Activated T-helper 2 cell treated with anti-CD3 and anti-CD28 coated beads, Interferon-gamma antibody, Interleukin-2, Interleukin-4, amounts not matched to agents 10 μg/mL and 5 μg/mL and 100 μg/mL, durations not matched to agents 14 hours and 24 hours and 36 hours (primary cell): ENCODE measurements around the gene ZNF451. TPM values are rescaled to one million over a fixed set of nuclear protein-coding genes. Genes with fewer than 3 reads are reported as not detected.

Experiments used
- DNase-seq: peaks from one replicate; pipeline ENCODE4 v3.0.0; 2021; ENCODE audit warnings: low spot score
- H3K27ac Mint-ChIP-seq: one replicate; pipeline ENCODE4 v1.8.0; 2021; ENCODE audit warnings: mixed read lengths
- H3K27me3 Mint-ChIP-seq: one replicate; pipeline ENCODE4 v1.8.0; 2021; ENCODE audit warnings: low read depth, mixed read lengths
- H3K36me3 Mint-ChIP-seq: one replicate; pipeline ENCODE4 v1.8.0; 2021; ENCODE audit warnings: low read depth, mixed read lengths
- H3K4me1 Mint-ChIP-seq: one replicate; pipeline ENCODE4 v1.8.0; 2021; ENCODE audit warnings: low read depth, mixed read lengths
- H3K4me3 Mint-ChIP-seq: one replicate; pipeline ENCODE4 v1.8.0; 2021; ENCODE audit warnings: low read depth, mild to moderate bottlenecking, moderate library complexity, mixed read lengths
- H3K9me3 Mint-ChIP-seq: one replicate; pipeline ENCODE4 v1.8.0; 2021; ENCODE audit warnings: mixed read lengths
- intact Hi-C: fragments of 100-400 bp; cut with micrococcal nuclease; formaldehyde crosslinking; loops from one replicate; pipeline ENCODE4 v1.15.1; 2023
- total RNA-seq: library from RNA; stranded (reverse); gene quantifications from 2 replicates; pipeline ENCODE4 v1.2.3, GENCODE V29; 2022

Gene ZNF451
- total RNA-seq, 1 donor from 2014 or later = 60.3 TPM

DNA sequence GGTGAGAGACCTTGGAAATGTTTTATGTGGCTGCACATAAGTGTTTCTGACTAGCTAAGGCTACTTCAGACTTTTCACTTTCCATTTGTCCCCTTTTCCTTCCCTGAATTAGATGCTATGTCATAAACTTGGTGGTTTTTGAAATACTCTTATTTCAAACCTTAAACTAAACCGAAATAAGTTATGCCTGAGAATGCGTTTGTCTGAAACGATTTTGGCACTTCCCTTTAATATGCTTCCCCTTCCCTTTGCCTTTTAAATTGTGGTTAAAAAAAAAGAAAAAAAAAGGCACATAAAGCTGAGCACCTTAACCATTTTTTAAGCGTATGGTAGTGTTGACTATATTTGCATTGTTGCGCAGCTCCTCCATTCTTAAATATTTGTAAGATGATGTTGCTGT, 14.3 kb downstream of the ZNF451 start:
- Mint-ChIP-seq H3K9me3 (no peaks in the 10 kb centered on the region), H3K36me3 (peaks cover 78% of the 10 kb centered on the region), H3K4me1 (peaks cover 18% of the 10 kb centered on the region), H3K27ac (no peak overlapping the region), H3K27me3 (no peaks in the 10 kb centered on the region), H3K4me3 (no peak overlapping the region)
- no peak for DNase-seq
- intact Hi-C loops = no loop called here

DNA sequence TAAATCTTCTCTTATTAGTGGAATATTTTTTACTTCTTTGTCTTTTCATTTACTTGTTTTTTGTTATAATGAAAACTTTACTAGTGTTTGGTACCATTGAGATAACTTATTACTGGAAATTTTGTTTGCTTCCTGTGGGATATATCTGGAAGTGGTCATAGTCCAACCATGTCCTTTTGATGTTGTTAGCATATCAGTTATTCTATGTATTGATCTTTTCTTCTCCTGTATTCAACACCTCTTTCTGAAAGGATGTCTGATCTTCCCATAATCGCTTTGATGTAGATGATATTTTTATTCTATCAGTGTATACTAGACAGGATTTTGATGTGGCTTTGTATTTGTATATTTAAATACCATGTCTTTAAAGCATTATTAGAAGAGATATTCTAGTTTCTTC, 17.0 kb downstream of the ZNF451 start:
- Mint-ChIP-seq H3K36me3 (peaks cover 66% of the 10 kb centered on the region), H3K4me3 (no peak overlapping the region), H3K27me3 (no peaks in the 10 kb centered on the region), H3K27ac (no peak overlapping the region), H3K9me3 (no peaks in the 10 kb centered on the region), H3K4me1 (peaks cover 29% of the 10 kb centered on the region)
- DNase-seq = no peak
- intact Hi-C loops = no loop called here

DNA sequence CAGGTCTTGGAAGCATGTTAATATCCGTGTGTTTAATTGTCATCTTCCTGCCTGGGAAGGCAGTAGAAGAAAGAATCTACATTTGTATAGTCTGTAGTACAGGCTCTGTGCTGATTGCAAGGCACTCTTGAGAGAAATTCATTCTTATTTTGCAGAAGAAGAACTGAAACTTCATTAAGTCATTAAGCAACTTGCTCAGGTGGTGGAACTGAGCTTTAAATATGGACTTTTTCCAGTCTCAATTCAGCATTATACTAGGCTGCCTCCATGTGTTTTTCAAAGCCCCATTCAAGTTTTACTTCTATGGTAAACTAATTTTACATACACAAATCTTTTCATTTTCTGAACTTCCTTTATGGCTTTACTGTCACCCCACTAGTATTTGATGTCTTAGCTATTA, 18.7 kb downstream of the ZNF451 start:
- Mint-ChIP-seq H3K4me1 (peaks cover 31% of the 10 kb centered on the region), H3K36me3 (peaks cover 55% of the 10 kb centered on the region), H3K4me3 (no peak overlapping the region), H3K27ac (no peak overlapping the region), H3K9me3 (no peaks in the 10 kb centered on the region), H3K27me3 (no peaks in the 10 kb centered on the region)
- intact Hi-C loops = no loop called here
- no peak for DNase-seq

DNA sequence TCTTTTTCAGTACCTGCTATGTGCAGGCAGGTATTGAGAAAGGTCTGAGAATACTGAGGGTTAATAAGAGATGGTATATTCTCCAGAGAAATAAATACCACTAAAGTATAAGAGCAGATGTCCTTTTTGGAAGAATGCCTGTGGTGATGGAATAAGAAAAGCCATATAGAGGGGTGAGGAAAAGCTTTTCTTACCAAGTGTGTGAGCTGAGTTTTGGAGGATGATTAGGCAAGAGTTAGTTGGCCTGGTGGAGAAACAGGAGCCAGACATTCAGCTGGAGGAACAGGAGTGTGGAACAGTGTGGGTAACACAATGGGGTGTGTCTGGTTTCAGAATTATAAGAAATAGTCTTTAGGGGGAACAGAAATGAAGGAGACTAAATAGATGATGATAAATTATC, 19.9 kb downstream of the ZNF451 start:
- intact Hi-C loops = no loop called here
- Mint-ChIP-seq H3K36me3 (peaks cover 47% of the 10 kb centered on the region), H3K9me3 (no peaks in the 10 kb centered on the region), H3K4me1 (peaks cover 26% of the 10 kb centered on the region), H3K4me3 (no peak overlapping the region), H3K27me3 (no peaks in the 10 kb centered on the region), H3K27ac (no peak overlapping the region)
- no peak for DNase-seq

DNA sequence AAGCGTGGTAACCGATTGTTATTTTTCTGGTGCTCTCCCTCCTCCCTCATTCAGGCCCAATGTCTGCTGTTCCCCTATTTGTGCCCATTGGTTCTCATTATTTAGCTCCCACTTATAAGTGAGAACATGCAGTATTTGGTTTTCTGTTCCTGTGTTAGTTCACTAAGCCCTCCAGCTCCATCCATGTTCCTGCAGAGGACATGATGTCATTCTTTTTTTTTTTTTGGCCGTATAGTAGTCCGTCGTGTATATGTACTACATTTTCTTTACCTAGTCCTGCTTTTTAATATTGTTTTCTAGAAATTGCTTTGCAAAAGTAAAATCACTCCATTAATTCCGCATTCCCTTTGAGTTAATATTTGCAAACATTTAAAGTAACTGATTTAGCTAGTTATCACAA, 23.1 kb downstream of the ZNF451 start:
- DNase-seq = no peak
- no peak overlapping the region for H3K27ac Mint-ChIP-seq
- H3K4me3 Mint-ChIP-seq = no peak overlapping the region
- intact Hi-C loops = no loop called here
- H3K36me3 Mint-ChIP-seq = peaks cover 44% of the 10 kb centered on the region
- no peaks in the 10 kb centered on the region for H3K27me3 Mint-ChIP-seq
- H3K9me3 Mint-ChIP-seq = no peaks in the 10 kb centered on the region
- peaks cover 21% of the 10 kb centered on the region for H3K4me1 Mint-ChIP-seq

DNA sequence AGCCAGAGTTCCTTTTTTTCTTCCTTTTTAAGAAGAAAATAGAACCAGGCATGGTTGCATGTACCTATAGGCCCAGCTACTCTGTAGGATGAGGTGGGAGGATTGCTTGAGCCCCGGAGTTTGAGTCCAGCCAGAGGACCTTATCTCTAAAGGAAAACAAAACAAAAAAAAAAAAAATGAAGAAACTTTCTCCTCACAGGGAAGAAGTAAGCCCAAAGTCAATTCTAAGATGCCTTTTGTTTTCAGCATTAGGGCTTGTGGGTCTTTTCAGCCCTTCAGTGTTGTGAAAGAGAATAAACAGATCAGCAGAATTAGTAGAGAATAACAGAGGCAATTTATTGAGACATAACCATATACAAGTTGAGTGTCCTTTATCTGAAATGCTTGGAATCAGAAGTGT, 26.8 kb downstream of the ZNF451 start:
- peaks cover 51% of the 10 kb centered on the region for H3K36me3 Mint-ChIP-seq
- H3K27ac Mint-ChIP-seq = no peak overlapping the region
- intact Hi-C loops = no loop called here
- H3K4me3 Mint-ChIP-seq = no peak overlapping the region
- H3K27me3 Mint-ChIP-seq = no peaks in the 10 kb centered on the region
- peaks cover 11% of the 10 kb centered on the region for H3K9me3 Mint-ChIP-seq
- H3K4me1 Mint-ChIP-seq = peaks cover 4% of the 10 kb centered on the region
- no peak for DNase-seq

DNA sequence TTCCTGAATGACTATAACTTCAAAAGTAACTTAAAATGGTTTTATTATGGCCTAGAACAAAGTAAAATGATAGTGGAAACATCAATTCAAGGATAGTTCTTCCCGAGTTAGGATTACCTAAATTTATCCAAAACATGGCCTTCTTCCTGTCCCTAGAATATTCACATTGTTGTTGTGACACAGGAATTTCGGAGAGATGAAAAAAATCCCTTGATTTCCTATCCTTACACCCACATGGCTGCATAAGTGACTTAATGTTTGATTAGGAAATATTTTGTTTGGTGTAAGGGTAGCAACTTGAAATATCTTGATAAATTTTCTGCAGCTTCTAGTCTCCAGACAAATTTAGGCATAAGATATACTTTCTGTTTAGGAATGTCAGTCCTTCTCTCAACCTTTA, 27.8 kb downstream of the ZNF451 start:
- Mint-ChIP-seq H3K27ac (no peak overlapping the region), H3K9me3 (peaks cover 18% of the 10 kb centered on the region), H3K4me1 (no peaks in the 10 kb centered on the region), H3K36me3 (peaks cover 61% of the 10 kb centered on the region), H3K27me3 (no peaks in the 10 kb centered on the region), H3K4me3 (no peak overlapping the region)
- DNase-seq = no peak
- intact Hi-C loops = no loop called here

DNA sequence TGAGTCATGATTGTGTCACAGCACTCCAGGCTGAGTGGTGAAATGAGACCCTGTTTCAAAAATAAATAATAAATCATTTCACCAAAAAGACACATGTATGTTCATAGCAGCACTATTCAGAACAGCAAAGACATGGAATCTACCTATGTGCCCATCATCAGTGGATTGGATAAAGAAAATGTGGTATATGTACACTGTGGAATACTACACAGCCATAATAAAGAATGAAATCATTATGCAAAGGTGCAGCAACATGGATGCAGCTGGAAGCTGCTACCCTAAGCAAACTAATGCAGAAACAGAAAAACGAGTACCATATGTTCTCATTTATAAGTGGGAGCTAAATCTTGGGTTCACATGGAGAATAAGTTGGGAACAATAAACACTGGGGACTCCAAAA, 33.1 kb downstream of the ZNF451 start:
- Mint-ChIP-seq H3K27ac (no peak overlapping the region), H3K9me3 (peaks cover 18% of the 10 kb centered on the region), H3K27me3 (no peaks in the 10 kb centered on the region), H3K4me1 (peaks cover 3% of the 10 kb centered on the region), H3K36me3 (peaks cover 66% of the 10 kb centered on the region), H3K4me3 (no peak overlapping the region)
- intact Hi-C loops = no loop called here
- no peak for DNase-seq

DNA sequence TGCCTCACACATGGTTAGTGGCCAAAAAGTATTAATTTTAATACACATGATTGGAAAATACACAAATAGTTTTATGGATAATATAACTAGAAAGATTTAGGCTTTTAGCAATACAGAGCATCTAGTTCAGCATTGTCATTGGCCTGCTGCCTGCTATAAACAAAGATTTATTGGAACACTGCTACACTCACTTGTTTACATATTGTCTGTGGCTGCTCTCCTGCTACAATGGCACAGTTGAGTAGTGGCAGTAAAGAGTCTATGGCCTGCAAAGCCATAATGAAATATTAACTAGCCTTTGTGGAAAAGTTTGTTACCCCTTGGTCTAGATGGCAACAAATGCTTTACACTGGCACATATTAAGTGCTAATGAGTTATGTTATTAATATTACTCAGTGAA, 37.8 kb downstream of the ZNF451 start:
- Mint-ChIP-seq H3K4me1 (peaks cover 15% of the 10 kb centered on the region), H3K36me3 (peaks cover 42% of the 10 kb centered on the region), H3K4me3 (no peak overlapping the region), H3K27me3 (no peaks in the 10 kb centered on the region), H3K9me3 (no peaks in the 10 kb centered on the region), H3K27ac (no peak overlapping the region)
- no peak for DNase-seq
- intact Hi-C loops = no loop called here

DNA sequence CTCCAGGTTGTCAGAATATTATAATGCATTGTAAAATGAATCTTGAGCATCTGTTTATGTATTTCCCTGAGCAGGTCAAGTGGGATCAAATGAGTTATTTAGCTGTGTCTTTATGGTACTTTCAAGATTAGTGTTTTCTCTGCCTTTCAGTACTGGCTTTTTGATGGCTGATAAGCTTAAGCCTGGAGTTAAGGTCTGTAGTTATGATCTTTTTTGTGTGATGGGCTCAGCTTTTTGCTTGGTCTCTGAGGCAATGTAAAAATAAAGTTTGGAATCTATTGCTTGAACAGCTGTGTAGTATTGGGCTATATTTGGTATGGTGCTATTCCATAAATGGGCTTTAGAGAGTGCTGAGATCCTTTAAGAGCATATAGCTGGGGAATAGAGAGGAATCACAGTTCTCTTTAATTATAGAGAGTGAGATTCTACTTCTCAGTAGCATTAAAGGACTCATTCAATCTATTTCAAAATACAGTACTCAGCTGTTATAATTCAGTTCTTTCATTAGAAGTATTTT, 40.7 kb downstream of the ZNF451 start:
- no peak for DNase-seq
- H3K9me3 Mint-ChIP-seq = no peaks in the 10 kb centered on the region
- no peak overlapping the region for H3K27ac Mint-ChIP-seq
- H3K27me3 Mint-ChIP-seq = no peaks in the 10 kb centered on the region
- intact Hi-C loops = no loop called here
- peaks cover 38% of the 10 kb centered on the region for H3K36me3 Mint-ChIP-seq
- H3K4me1 Mint-ChIP-seq = peaks cover 14% of the 10 kb centered on the region
- H3K4me3 Mint-ChIP-seq = no peak overlapping the region

DNA sequence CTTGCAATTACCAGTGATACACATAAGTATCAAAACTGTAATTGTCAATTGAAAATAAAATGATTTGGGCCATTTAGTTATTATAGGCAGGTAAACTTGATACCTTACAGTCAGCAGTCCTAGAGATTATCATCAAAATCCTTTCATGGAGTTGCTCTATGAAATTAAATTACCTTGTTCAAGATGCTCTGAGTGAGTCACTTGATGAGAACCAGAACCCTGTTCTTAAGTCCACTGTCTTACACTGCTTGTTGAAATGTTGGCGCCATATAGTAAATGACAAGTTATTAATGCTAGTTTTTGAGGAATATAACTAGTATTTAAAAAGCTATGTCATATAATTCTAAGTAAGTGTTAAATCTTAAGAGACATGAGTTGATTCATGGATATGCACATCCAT, 45.0 kb downstream of the ZNF451 start:
- peaks cover 53% of the 10 kb centered on the region for H3K36me3 Mint-ChIP-seq
- H3K9me3 Mint-ChIP-seq = no peaks in the 10 kb centered on the region
- intact Hi-C loops = no loop called here
- H3K27ac Mint-ChIP-seq = no peak overlapping the region
- H3K4me1 Mint-ChIP-seq = peaks cover 18% of the 10 kb centered on the region
- no peak for DNase-seq
- no peak overlapping the region for H3K4me3 Mint-ChIP-seq
- no peaks in the 10 kb centered on the region for H3K27me3 Mint-ChIP-seq

DNA sequence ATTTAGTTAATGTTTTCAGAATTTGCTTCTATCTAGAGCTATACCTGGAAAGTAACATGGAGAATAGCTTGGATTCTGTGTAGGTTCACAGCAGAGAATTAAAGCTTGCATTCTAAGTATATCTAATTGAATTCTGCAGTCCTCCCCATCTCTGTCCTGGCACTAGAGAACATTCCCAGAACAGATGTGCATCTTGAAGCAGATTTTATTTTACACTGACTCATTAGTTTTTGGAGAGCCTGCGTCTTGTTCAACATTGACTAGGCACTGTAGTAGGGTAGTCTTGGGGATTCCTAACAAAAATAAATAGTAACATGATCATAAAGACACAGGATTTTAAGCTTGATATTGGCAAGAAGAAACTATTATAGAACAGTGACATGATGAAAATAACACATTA, 45.9 kb downstream of the ZNF451 start:
- H3K36me3 Mint-ChIP-seq = peaks cover 52% of the 10 kb centered on the region
- no peak overlapping the region for H3K4me3 Mint-ChIP-seq
- no peak for DNase-seq
- H3K27me3 Mint-ChIP-seq = no peaks in the 10 kb centered on the region
- H3K4me1 Mint-ChIP-seq = peaks cover 10% of the 10 kb centered on the region
- H3K27ac Mint-ChIP-seq = no peak overlapping the region
- no peaks in the 10 kb centered on the region for H3K9me3 Mint-ChIP-seq
- intact Hi-C loops = no loop called here

DNA sequence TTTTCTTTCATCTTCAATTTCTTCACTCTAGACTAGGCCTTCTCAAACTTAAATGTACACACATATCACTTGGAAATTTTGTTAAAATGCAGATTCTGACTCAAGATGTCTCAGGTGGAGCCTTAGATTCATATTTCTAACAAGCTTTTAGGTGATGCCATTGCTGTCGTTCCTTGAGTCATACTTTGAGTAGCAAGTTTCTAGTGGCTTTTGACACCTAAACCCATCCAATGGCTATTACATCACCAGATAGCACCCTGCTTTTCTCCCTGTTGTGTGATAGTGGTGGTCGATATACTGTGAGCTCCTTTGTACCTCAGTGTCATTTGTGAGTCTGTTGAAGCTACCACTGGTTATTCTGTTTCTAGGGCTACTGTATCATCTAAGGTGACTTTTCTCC, 47.4 kb downstream of the ZNF451 start:
- Mint-ChIP-seq H3K36me3 (peaks cover 56% of the 10 kb centered on the region), H3K4me1 (peaks cover 10% of the 10 kb centered on the region), H3K27me3 (no peaks in the 10 kb centered on the region), H3K4me3 (no peak overlapping the region), H3K9me3 (no peaks in the 10 kb centered on the region), H3K27ac (no peak overlapping the region)
- intact Hi-C loops = no loop called here
- DNase-seq = no peak

DNA sequence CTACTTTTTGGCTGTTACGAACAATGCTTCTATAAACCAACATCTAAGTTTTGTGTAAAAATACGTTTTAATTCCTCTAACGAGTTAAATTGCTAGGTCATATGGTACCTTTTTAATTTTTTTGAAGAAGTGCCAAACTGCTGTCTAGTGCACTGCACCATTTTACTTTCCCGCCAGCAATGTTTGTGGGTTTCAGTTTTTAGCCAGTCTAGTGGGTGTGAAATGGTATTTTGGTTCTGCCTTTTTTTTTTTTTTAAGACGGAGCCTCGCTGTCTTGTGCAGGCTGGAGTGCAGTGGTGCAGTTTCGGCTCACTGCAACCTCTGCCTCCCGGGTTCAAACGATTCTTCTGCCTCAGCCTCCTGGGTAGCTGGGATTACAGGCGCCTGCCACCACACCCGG, 48.0 kb downstream of the ZNF451 start:
- Mint-ChIP-seq H3K27me3 (no peaks in the 10 kb centered on the region), H3K4me1 (peaks cover 10% of the 10 kb centered on the region), H3K4me3 (no peak overlapping the region), H3K36me3 (peaks cover 63% of the 10 kb centered on the region), H3K9me3 (no peaks in the 10 kb centered on the region), H3K27ac (no peak overlapping the region)
- no peak for DNase-seq
- intact Hi-C loops = no loop called here
